Measurements from ENCODE around the gene NBPF9.
"Not testable (repeated sequence)": the region's sequence is repeated elsewhere in the genome, so short reads cannot be mapped to it uniquely, and the experiment has no call there.

NBPF9 gene

DNA sequence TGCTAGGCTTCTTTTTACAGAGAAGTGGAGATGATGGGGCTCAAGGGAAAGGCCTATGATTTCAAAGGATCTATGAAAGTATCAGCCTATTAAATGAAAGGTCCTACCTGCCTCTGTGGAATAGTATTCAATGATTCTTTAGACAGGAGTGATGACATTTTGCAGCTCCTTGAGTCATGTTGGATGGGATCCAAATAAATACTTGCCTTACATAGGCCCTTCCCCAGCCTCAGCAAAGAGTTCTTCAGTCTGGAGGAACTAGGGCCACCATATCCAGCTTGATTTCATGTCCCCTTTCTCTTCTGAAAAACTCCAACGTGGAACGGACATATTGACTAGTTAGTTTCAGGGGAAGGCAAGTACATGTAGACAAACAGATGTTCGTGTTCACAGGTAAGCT lies 87.8 kb downstream of the NBPF9 start:
- DNase-seq (ENCODE audit: low read depth), result not testable (repeated sequence)

- DNase-seq (ENCODE audit: low read depth), result not testable (repeated sequence)
These were observed 89.8 kb downstream of the NBPF9 start for GRCh38 chr1:149013513-149013912.

DNA sequence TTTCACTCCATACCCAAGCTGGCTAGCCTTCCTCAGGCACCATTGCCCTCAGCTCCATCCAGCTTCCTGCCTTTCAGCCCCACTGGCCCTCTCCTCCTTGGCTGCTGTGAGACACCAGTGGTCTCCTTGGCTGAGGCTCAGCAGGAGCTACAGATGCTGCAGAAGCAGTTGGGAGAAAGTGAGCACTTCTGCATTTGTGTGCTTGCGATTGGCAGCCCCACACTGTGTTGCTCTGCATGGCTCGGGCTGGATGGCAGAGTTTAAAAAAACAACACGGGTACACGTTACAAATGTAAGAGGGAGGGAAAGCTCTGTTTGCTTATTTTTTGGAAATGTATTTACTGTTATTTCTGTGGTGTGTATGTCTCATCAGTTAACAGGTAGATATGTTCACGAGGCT lies 90.8 kb downstream of the NBPF9 start:
- not testable (repeated sequence) for DNase-seq (ENCODE audit: low read depth)

- not testable (repeated sequence) for DNase-seq (ENCODE audit: low read depth)
These were observed 93.6 kb downstream of the NBPF9 start for GRCh38 chr1:149009761-149010160.

- not testable (repeated sequence) for DNase-seq (ENCODE audit: low read depth)
These were observed 94.6 kb downstream of the NBPF9 start for GRCh38 chr1:149008769-149009168.

GRCh38 chr1:149008326-149008725 lies 95.0 kb downstream of the NBPF9 start:
- not testable (repeated sequence) for DNase-seq (ENCODE audit: low read depth)
